ENCODE results near the gene LYRM1.

- TF ChIP-seq POLR2AphosphoS5 (IDR thresholded peaks at IDR 0.05) (no peak), POLR2A (IDR thresholded peaks at IDR 0.05) (no peak)
Measured at GRCh38 chr16:20854963-20855362, 45.6 kb upstream of the LYRM1 start.

Measured in breast epithelium (tissue), 3 donors.